Liver (tissue), 9 donors: ENCODE data around the gene TRAK1. TPM values are rescaled to one million over a fixed set of nuclear protein-coding genes. Genes with fewer than 3 reads are reported as not detected.

Experiments used
- DNase-seq: peaks from one replicate; pipeline ENCODE4 v3.0.0-alpha.2; 2017; ENCODE audit warnings: low spot score
- H3K27ac ChIP-seq, 2 donors: one replicate each; pipeline ENCODE4 v1.7.0; 2013; ENCODE audit warnings: inconsistent platforms in 2 of 2, low read length in 2 of 2, control low read depth in 1 of 2, low read depth in 1 of 2, mild to moderate bottlenecking in 1 of 2
- H3K27me3 ChIP-seq, 4 donors: one replicate each; pipeline versions ENCODE4 v1.6.1 to v1.7.0; 2013; ENCODE audit warnings: low read length in 3 of 4, inconsistent platforms in 1 of 4, mild to moderate bottlenecking in 1 of 4, moderate library complexity in 1 of 4; ENCODE audit not compliant: control insufficient read depth in 4 of 4, insufficient read depth in 4 of 4
- H3K36me3 ChIP-seq, 4 donors: one replicate each; pipeline versions ENCODE4 v1.6.1 to v1.7.0; 2013; ENCODE audit warnings: low read length in 3 of 4, mild to moderate bottlenecking in 3 of 4, low read depth in 1 of 4, moderate library complexity in 1 of 4; ENCODE audit not compliant: control insufficient read depth in 4 of 4, insufficient read depth in 3 of 4
- H3K4me1 ChIP-seq, 4 donors: one replicate each; pipeline versions ENCODE4 v1.6.1 to v1.7.0; 2013; ENCODE audit warnings: low read length in 3 of 4, mild to moderate bottlenecking in 3 of 4, moderate library complexity in 1 of 4; ENCODE audit not compliant: control insufficient read depth in 4 of 4, insufficient read depth in 4 of 4
- H3K4me3 ChIP-seq, 3 donors: one replicate each; pipeline versions ENCODE4 v1.6.1 to v1.7.0; 2013; ENCODE audit warnings: low read length in 3 of 3, control low read depth in 1 of 3, low read depth in 1 of 3, mild to moderate bottlenecking in 1 of 3
- H3K9ac ChIP-seq, 2 donors: one replicate each; pipeline ENCODE4 v1.7.0; 2013; ENCODE audit warnings: low read length in 2 of 2, mild to moderate bottlenecking in 2 of 2, moderate library complexity in 2 of 2, control low read depth in 1 of 2, low read depth in 1 of 2
- H3K9me3 ChIP-seq, 4 donors: one replicate each; pipeline versions ENCODE4 v1.6.1 to v1.7.0; 2013; ENCODE audit warnings: low read length in 3 of 4; ENCODE audit not compliant: control insufficient read depth in 4 of 4
- ATF3 ChIP-seq: IDR thresholded peaks from 2 replicates; pipeline ENCODE4 v1.6.1; 2016; ENCODE audit warnings: antibody characterized with exemption
- CTCF ChIP-seq: fragments of 150-350 bp; IDR thresholded peaks from 2 replicates; pipeline ENCODE4 v1.5.1; 2017; ENCODE audit warnings: improper control_type of control experiment, low read depth, low read length; ENCODE audit not compliant: missing input control
- FOXA1 ChIP-seq: IDR thresholded peaks from 2 replicates; pipeline ENCODE4 v1.6.1; 2016; ENCODE audit warnings: antibody characterized with exemption
- FOXA2 ChIP-seq: IDR thresholded peaks from 2 replicates; pipeline ENCODE4 v1.6.1; 2016; ENCODE audit warnings: antibody characterized with exemption
- GABPA ChIP-seq, 2 donors: IDR thresholded peaks in 1 of 2; conservative IDR thresholded peaks in 1 of 2; 2 replicates each; pipeline ENCODE4 v1.6.1; 2016; ENCODE audit warnings: antibody characterized with exemption in 2 of 2, mild to moderate bottlenecking in 1 of 2, moderate library complexity in 1 of 2
- HNF4A ChIP-seq, 2 donors: conservative IDR thresholded peaks; 2 replicates each; pipeline ENCODE4 v1.6.1; 2016; ENCODE audit warnings: antibody characterized with exemption in 2 of 2, mild to moderate bottlenecking in 2 of 2
- HNF4G ChIP-seq: IDR thresholded peaks from 2 replicates; pipeline ENCODE4 v1.6.1; 2016; ENCODE audit warnings: antibody characterized with exemption
- JUND ChIP-seq, 2 donors: IDR thresholded peaks; 2 replicates each; pipeline ENCODE4 v1.6.1; 2016; ENCODE audit warnings: antibody characterized with exemption in 2 of 2
- MAX ChIP-seq: IDR thresholded peaks from 2 replicates; pipeline ENCODE4 v1.6.1; 2016; ENCODE audit warnings: antibody characterized with exemption
- NR2F2 ChIP-seq: IDR thresholded peaks from 2 replicates; pipeline ENCODE4 v1.6.1; 2016; ENCODE audit warnings: antibody characterized with exemption
- RAD21 ChIP-seq, 2 donors: IDR thresholded peaks; 2 replicates each; pipeline ENCODE4 v1.6.1; 2016; ENCODE audit warnings: antibody characterized with exemption in 2 of 2, mild to moderate bottlenecking in 2 of 2
- REST ChIP-seq: IDR thresholded peaks from 2 replicates; pipeline ENCODE4 v1.6.1; 2016; ENCODE audit warnings: antibody characterized with exemption, mild to moderate bottlenecking
- RXRA ChIP-seq, 2 donors: IDR thresholded peaks; 2 replicates each; pipeline ENCODE4 v1.6.1; 2017 to 2018; ENCODE audit warnings: antibody characterized with exemption in 2 of 2, mild to moderate bottlenecking in 1 of 2
- SP1 ChIP-seq: IDR thresholded peaks from 2 replicates; pipeline ENCODE4 v1.6.1; 2018; ENCODE audit warnings: antibody characterized with exemption, mild to moderate bottlenecking
- TAF1 ChIP-seq: conservative IDR thresholded peaks from 2 replicates; pipeline ENCODE4 v1.6.1; 2016; ENCODE audit warnings: antibody characterized with exemption, mild to moderate bottlenecking
- YY1 ChIP-seq: IDR thresholded peaks from 2 replicates; pipeline ENCODE4 v1.6.1; 2016; ENCODE audit warnings: antibody characterized with exemption, mild to moderate bottlenecking
- ZBTB33 ChIP-seq: IDR thresholded peaks from 2 replicates; pipeline ENCODE4 v1.6.1; 2016; ENCODE audit warnings: antibody characterized with exemption
- WGBS: extraction: QIAGEN DNeasy Blood & Tissue Kit; methylation state at CpG from one replicate; pipeline ENCODE4 v1.1.7; 2013; 5-methylcytosine and 5-hydroxymethylcytosine counted together
- polyA plus RNA-seq, 2 donors: library from polyadenylated mRNA; stranded (reverse) in 1 of 2; unstranded in 1 of 2; fragments of 200-250 nt in 1 of 2; fragments of >200 nt in 1 of 2; fragmentation: Nextera tagmentation in 1 of 2; extraction: Ambion mirVana in 1 of 2; gene quantifications; one replicate each; pipeline versions ENCODE4 v1.2.1 to v1.2.3, GENCODE V29; 2013 to 2015
- total RNA-seq, 2 donors: library from RNA; depleted of rRNA; stranded (reverse); fragments of >200 nt; gene quantifications; one replicate each; pipeline ENCODE4 v1.2.3, GENCODE V29; 2014
- donor health status: healthy.
- donor health status: healthy.
- donor health status: healthy.
- donor health status: healthy.
- donor health status: healthy.

The TRAK1 gene
- total and polyA plus RNA-seq, 4 donors, result 3.4 to 21.7 (median 8.6) TPM

- TF ChIP-seq RAD21 (IDR thresholded peaks at IDR 0.05), result no peak
- TF ChIP-seq JUND (IDR thresholded peaks at IDR 0.05), result no peak
- TF ChIP-seq REST, result no peak
- no peak for TF ChIP-seq HNF4A (conservative IDR thresholded peaks at IDR 0.05)
- no peak for TF ChIP-seq NR2F2
- TF ChIP-seq SP1, result no peak
- TF ChIP-seq ZBTB33, result no peak
- no peak for TF ChIP-seq RXRA (IDR thresholded peaks at IDR 0.05)
- no peak for TF ChIP-seq CTCF
- TF ChIP-seq ATF3, result no peak
- Histone ChIP-seq H3K27ac (no peak overlapping the region), H3K4me1 (peaks cover 0 to 8% (median 2%) of the 10 kb centered on the region in 4 donors), H3K4me3 (no peak overlapping the region), H3K27me3 (no peaks in the 10 kb centered on the region), H3K9me3 (no peaks in the 10 kb centered on the region), H3K36me3 (peaks cover 0 to 9% (median under 1%) of the 10 kb centered on the region in 4 donors), H3K9ac (no peak overlapping the region)
- WGBS, result 60% methylated on average over 3 of the region's 3 CpGs
- no peak for DNase-seq
Observed at GRCh38 chr3:42182555-42182954, 91.4 kb downstream of the TRAK1 start.

- peaks cover 0 to 15% (median 7%) of the 10 kb centered on the region in 4 donors for H3K4me1 ChIP-seq
- H3K27ac ChIP-seq, result no peak overlapping the region
- no peak for DNase-seq
- TF ChIP-seq MAX (no peak), YY1 (no peak), TAF1 (no peak), RAD21 (IDR thresholded peaks at IDR 0.05) (no peak), FOXA1 (no peak), ATF3 (no peak), SP1 (no peak), REST (no peak), GABPA (IDR thresholded peaks at IDR 0.05 in 1 of 2, conservative IDR thresholded peaks at IDR 0.05 in 1 of 2) (no peak), ZBTB33 (no peak), FOXA2 (no peak), HNF4G (no peak), NR2F2 (no peak), JUND (IDR thresholded peaks at IDR 0.05) (no peak)
Observed at GRCh38 chr3:42183991-42184632, 93.0 kb downstream of the TRAK1 start.

More at GRCh38 chr3:42183991-42184632, 93.0 kb downstream of the TRAK1 start:
- H3K9me3 ChIP-seq, result no peaks in the 10 kb centered on the region
- H3K36me3 ChIP-seq, result peaks cover 0 to 12% (median 0%) of the 10 kb centered on the region in 4 donors
- WGBS, result 89% methylated on average over 3 of the region's 3 CpGs
- H3K4me3 ChIP-seq, result no peak overlapping the region
- no peaks in the 10 kb centered on the region for H3K27me3 ChIP-seq
- H3K9ac ChIP-seq, result no peak overlapping the region
